NCI-H2029 (cell line): ENCODE results near the gene MROH9.

Source experiments
- DNase-seq: peaks from one replicate; lab custom pipeline; 2025; lab: John Stamatoyannopoulos, UW

Gene MROH9

DNA sequence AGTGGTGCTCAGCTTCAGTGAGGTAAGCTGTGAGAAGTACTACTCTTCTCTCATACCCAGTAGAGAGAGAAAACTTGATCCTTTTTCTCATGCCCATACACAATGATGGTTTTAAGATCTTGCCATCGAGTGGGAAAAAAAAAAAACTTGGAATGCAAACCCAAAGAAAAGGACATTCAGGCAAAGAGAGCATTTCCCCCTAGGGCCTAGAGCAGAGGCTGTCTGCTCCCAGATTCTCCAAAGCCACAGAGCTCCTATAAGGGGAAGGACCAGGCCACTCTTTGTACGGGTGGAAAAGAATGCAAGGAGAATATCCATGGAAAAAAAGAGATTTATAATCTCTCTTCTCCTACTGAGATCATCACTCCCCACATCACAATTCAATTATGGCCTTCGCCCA is 34.9 kb downstream of the MROH9 start:
- no peak for DNase-seq

DNA sequence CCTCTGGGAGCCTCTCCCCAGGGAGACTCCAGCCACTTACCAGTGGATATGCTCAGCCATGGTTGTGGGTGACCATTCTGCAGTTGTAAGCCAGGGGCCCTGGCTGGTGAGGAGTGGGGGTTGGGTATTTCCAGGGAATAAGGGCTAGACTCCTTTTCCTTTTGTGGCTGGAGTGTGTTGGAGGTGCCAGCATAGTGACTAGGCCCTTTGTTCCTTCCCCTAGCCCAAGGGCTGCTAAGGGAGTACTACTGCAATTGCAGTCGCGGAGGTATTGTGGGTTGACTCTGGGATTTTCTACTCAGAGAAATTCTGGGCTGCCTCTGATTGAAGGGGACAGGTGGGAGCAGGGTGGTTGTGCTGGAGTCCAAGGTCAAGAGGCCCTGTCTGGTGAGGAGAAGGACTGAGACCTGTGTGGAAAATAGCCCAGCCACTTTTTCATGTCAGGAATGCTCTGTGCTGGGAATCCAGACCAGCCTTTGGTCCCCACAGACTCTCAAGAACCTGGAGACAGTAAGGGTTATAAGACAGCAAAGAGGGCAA is 43.1 kb downstream of the MROH9 start:
- DNase-seq = no peak

- no peak for DNase-seq
These were observed 50.1 kb downstream of the MROH9 start for GRCh38 chr1:170985406-170985805.

- no peak for DNase-seq
These were observed 51.6 kb downstream of the MROH9 start for GRCh38 chr1:170986901-170987300.

- DNase-seq = no peak
These were observed 52.1 kb downstream of the MROH9 start for GRCh38 chr1:170987424-170987823.

DNA sequence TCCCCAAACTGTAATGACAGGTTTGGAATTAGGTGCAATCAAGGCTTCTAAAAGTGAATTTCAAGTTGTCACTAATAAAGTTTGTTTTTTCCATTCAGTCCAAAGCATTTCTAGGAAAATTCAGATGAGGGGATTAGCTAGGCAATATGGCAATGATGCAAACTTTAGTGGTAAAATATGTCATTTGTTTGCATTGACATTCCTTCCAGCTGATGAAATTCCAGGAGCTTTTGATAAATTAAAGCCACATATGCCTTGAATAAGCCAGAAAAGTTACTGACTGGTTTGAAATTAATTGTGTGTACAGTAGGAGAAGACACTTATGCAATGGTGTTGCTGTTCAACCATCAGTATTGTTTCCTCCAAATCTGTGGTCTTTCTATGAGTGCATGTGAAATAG is 57.8 kb downstream of the MROH9 start:
- DNase-seq = no peak

- no peak for DNase-seq
These were observed 58.4 kb downstream of the MROH9 start for GRCh38 chr1:170993717-170994116.

DNA sequence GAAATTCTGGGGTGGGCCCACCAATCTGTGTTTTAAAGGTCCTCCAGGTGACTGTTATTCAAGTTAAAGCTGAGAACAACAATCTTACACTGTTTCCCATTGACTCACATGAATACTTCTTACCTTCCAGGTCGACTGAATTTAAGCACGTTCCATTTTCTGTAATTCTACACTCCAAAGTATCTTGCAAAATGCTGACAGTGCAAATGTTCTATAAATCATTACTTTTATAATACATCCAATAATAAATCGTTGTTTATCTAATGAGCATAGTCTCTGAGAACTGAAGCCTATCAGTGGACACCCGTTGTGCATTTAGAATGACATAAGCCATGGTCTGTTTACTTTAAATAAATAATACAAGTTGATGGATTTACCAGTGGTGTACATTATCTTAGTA is 79.5 kb downstream of the MROH9 start:
- DNase-seq = no peak

DNA sequence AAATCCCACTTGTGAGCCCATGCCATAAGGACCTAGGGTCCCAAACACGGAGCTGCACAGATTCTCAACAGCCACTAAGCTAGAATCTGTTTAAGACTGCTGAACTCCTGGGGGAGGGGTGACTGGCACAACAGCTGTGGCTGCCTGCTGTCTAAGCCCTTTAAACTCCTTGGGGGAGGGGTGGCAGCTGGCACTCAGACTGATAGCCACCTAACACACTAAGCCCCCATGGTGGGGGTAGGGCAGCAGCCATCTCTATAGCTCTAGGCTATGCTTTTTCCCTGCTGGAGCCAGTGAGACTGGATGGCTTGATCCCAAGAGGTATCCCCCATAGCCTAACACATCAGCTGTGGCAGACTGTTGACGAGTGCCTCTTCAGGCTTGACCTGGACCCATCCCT is 82.1 kb downstream of the MROH9 start:
- no peak for DNase-seq

DNA sequence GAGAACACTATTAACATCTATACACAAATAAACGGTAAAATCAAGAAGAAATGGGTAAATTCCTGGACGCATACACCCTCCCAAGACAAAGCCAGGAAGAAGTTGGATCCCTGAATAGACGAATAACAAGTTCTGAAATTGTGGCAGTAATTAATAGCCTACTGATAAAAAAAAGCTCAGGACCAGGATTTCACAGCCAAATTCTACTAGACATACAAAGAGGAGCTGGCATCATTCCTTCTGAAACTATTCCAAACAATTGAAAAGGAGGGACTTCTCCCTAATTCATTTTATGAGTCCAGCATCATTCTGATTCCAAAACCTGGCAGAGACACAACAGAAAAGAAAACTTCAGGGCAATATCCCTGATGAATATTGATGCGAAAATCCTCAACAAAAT is 84.6 kb downstream of the MROH9 start:
- no peak for DNase-seq

- DNase-seq = no peak
These were observed 97.7 kb downstream of the MROH9 start for GRCh38 chr1:171032822-171033702.

GRCh38 chr1:171037626-171038025 is 102.3 kb downstream of the MROH9 start:
- no peak for DNase-seq

GRCh38 chr1:171038284-171038683 is 103.0 kb downstream of the MROH9 start:
- DNase-seq = no peak

DNA sequence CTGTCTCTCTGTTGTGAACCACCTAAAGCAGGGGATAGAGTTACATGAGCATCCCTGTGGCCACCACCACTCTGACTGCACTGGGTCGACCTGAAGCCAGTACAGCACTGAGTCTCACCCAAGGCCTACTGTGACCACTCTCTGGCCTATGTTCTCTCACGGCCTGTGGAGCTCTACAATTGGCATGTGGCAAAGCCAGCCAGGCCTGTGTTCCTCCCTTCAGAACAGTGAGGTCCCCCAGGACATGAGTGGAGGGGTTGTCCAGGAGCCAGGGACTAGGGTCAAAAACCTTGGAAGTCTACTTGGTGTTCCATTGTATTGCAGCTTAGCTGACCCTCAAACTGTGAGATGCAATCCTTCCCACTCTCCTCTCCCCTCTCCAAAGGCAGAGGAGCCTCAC is 112.7 kb downstream of the MROH9 start:
- no peak for DNase-seq

DNA sequence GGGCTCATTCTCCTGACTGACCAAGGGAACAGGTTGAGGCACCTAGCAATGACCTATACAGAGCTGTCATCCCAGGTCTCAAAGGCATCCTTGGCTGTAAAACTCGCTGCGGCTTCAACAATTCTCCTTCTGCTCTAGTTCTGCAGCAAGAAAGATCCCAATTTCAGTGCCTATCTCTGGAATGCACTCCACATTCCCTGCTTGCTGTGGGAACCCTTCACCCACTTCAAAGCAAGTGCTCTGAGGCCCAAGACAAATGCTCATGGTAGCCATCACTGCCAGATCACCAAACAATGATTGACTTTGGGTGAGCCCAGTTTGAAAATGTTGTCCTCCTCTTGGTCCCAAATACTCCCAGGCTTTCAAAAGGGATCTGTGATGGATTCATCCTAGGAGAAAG is 117.6 kb downstream of the MROH9 start:
- no peak for DNase-seq

- no peak for DNase-seq
These were observed 120.8 kb downstream of the MROH9 start for GRCh38 chr1:171055966-171056643.

GRCh38 chr1:171061425-171062143 is 126.2 kb downstream of the MROH9 start:
- DNase-seq = no peak

GRCh38 chr1:171062902-171063301 is 127.6 kb downstream of the MROH9 start:
- DNase-seq = no peak

GRCh38 chr1:171075041-171075440 is 139.7 kb downstream of the MROH9 start:
- no peak for DNase-seq

DNA sequence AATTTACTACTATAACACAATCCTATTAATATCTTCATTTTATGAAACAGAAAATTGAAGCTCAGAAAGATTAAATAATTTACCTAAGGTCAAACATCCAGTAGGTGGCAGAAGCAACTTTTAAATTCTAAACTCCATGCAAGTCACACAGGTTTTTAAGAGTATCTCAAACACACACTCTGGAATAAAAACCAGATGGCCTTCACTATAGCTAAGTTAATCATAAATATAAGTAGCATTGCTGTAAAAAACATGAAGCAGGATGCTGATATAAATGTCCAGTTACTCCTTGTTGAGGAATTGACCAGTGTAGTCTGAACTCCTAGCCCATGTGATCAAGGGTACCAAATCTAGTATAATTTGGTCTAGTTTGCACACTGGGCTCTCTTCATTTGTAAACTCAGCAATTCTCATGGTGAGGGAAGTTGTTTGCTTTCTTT is 146.0 kb downstream of the MROH9 start:
- no peak for DNase-seq

- no peak for DNase-seq
These were observed 146.4 kb downstream of the MROH9 start for GRCh38 chr1:171081763-171082201.

DNA sequence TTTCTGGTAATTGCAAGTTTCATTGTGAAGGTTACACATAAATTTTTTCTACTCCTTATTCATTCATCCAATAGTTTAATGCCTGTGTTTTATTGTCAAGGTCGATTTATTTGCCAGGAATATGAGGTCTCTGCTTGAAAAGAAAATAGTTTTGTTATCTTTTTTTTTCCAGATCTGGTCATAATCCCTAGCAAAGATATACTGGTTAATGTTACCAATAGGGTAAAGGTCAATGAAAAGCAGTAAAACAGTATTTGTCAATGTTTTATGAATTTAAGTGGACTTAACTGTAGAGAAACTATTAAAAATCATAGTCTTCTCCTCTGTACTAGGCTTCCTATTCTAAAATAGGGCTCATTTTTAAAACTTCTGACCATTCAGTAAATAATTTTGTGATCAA is 147.3 kb downstream of the MROH9 start:
- DNase-seq = no peak
